ENCODE results near the gene DNAH2. TPM values are rescaled to one million over a fixed set of nuclear protein-coding genes. Genes with fewer than 3 reads are reported as not detected.
A peak's percentile ranks its signal among the peaks of the same experiment; 100 is the strongest.

The DNAH2 gene
- total and polyA plus RNA-seq, 2 of the 13 experiments (the other 11 are each of a cell fraction or from before 2014, with no cell fraction given), result not detected

- TF ChIP-seq E2F2 (CRISPR knock-in tag; IDR thresholded peaks at IDR 0.05; ENCODE audit: borderline replicate concordance) (0 out of 2 replicates have a peak, but pooled peaks have one; percentile 52), ZNF205 (CRISPR knock-in tag; IDR thresholded peaks at IDR 0.05) (0 out of 2 replicates have a peak, but pooled peaks have one; percentile 35), ASH2L (IDR thresholded peaks at IDR 0.05; ENCODE audit: insufficient read length, low read depth, low read length) (no peak), ZNF121 (CRISPR knock-in tag; IDR thresholded peaks at IDR 0.05) (no peak), IKZF5 (CRISPR knock-in tag; IDR thresholded peaks at IDR 0.05) (peak; percentile 71; the same call in 1 of the 2 replicates), ZBTB7B (CRISPR knock-in tag; IDR thresholded peaks at IDR 0.05) (no peak), ZNF580 (CRISPR knock-in tag; IDR thresholded peaks at IDR 0.05; ENCODE audit: borderline replicate concordance, low read depth) (peak; percentile 66; the same call in 1 of the 2 replicates), ZNF776 (CRISPR knock-in tag; IDR thresholded peaks at IDR 0.05) (no peak), ZNF138 (CRISPR knock-in tag; IDR thresholded peaks at IDR 0.05; ENCODE audit: low read depth) (no peak), TCF7 (IDR thresholded peaks at IDR 0.05; ENCODE audit: low read depth) (no peak), HNF1B (CRISPR knock-in tag; IDR thresholded peaks at IDR 0.05) (no peak), ZNF224 (CRISPR knock-in tag; IDR thresholded peaks at IDR 0.05) (no peak), PPARG (CRISPR knock-in tag; conservative IDR thresholded peaks at IDR 0.05) (0 out of 2 replicates have a peak, but pooled peaks have one; percentile 24)
- TF ChIP-seq, protein P1, sequence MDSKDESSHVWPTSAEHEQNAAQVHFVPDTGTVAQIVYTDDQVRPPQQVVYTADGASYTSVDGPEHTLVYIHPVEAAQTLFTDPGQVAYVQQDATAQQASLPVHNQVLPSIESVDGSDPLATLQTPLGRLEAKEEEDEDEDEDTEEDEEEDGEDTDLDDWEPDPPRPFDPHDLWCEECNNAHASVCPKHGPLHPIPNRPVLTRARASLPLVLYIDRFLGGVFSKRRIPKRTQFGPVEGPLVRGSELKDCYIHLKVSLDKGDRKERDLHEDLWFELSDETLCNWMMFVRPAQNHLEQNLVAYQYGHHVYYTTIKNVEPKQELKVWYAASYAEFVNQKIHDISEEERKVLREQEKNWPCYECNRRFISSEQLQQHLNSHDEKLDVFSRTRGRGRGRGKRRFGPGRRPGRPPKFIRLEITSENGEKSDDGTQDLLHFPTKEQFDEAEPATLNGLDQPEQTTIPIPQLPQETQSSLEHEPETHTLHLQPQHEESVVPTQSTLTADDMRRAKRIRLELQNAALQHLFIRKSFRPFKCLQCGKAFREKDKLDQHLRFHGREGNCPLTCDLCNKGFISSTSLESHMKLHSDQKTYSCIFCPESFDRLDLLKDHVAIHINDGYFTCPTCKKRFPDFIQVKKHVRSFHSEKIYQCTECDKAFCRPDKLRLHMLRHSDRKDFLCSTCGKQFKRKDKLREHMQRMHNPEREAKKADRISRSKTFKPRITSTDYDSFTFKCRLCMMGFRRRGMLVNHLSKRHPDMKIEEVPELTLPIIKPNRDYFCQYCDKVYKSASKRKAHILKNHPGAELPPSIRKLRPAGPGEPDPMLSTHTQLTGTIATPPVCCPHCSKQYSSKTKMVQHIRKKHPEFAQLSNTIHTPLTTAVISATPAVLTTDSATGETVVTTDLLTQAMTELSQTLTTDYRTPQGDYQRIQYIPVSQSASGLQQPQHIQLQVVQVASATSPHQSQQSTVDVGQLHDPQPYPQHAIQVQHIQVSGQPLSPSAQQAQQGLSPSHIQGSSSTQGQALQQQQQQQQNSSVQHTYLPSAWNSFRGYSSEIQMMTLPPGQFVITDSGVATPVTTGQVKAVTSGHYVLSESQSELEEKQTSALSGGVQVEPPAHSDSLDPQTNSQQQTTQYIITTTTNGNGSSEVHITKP (CRISPR knock-in tag; IDR thresholded peaks at IDR 0.05; ENCODE audit: low read depth), result no peak
- TF ChIP-seq, protein P2, sequence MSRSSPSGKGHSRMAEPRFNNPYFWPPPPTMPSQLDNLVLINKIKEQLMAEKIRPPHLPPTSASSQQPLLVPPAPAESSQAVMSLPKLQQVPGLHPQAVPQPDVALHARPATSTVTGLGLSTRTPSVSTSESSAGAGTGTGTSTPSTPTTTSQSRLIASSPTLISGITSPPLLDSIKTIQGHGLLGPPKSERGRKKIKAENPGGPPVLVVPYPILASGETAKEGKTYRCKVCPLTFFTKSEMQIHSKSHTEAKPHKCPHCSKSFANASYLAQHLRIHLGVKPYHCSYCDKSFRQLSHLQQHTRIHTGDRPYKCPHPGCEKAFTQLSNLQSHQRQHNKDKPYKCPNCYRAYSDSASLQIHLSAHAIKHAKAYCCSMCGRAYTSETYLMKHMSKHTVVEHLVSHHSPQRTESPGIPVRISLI (CRISPR knock-in tag; IDR thresholded peaks at IDR 0.05; ENCODE audit: borderline replicate concordance), result no peak
- TF ChIP-seq, protein P3, sequence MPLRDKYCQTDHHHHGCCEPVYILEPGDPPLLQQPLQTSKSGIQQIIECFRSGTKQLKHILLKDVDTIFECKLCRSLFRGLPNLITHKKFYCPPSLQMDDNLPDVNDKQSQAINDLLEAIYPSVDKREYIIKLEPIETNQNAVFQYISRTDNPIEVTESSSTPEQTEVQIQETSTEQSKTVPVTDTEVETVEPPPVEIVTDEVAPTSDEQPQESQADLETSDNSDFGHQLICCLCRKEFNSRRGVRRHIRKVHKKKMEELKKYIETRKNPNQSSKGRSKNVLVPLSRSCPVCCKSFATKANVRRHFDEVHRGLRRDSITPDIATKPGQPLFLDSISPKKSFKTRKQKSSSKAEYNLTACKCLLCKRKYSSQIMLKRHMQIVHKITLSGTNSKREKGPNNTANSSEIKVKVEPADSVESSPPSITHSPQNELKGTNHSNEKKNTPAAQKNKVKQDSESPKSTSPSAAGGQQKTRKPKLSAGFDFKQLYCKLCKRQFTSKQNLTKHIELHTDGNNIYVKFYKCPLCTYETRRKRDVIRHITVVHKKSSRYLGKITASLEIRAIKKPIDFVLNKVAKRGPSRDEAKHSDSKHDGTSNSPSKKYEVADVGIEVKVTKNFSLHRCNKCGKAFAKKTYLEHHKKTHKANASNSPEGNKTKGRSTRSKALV (CRISPR knock-in tag; IDR thresholded peaks at IDR 0.05), result peak; percentile 92
Measured at GRCh38 chr17:7856811-7857712, 139.5 kb downstream of the DNAH2 start, which contains the start of gene NAA38 (continued).
